Measurements from ENCODE around the gene POLK. TPM values are rescaled to one million over a fixed set of nuclear protein-coding genes. Genes with fewer than 3 reads are reported as not detected.
A peak's percentile ranks its signal among the peaks of the same experiment; 100 is the strongest.

The POLK gene
- total RNA-seq, 1 experiment from 2014 or later, result 30.2 TPM

- peaks cover 31% of the 10 kb centered on the region for H3K4me1 Mint-ChIP-seq (ENCODE audit: insufficient read depth, unreplicated experiment)
- BruUV-seq (replicated peaks), result no TSS peak
- no peaks in the 10 kb centered on the region for H3K27me3 Mint-ChIP-seq (ENCODE audit: insufficient read depth, unreplicated experiment)
These were observed 1.7 kb upstream of the POLK start for GRCh38 chr5:75509956-75510355.

GRCh38 chr5:75510417-75510835 is 1.3 kb upstream of the POLK start:
- TF ChIP-seq CTCF (IDR thresholded peaks at IDR 0.05; ENCODE audit: unreplicated experiment), result no peak
- H3K36me3 Mint-ChIP-seq (ENCODE audit: insufficient read depth, unreplicated experiment), result no peaks in the 10 kb centered on the region
- intact Hi-C loops (cut with micrococcal nuclease), result loop anchor here (2.0 to 5.0 kb wide), 3 partner anchors 57 to 174 kb away; partner anchors contain the start of gene HMGCR
- POLR2A ChIA-PET, result interaction anchor here (0.6 to 5.4 kb wide), 20 partner anchors 11 to 1982 kb away, joined by 3 to 52 read pairs (median 4); partner anchors contain the start of genes HMGCR, POC5 and WDR41
- no peaks in the 10 kb centered on the region for H3K9me3 Mint-ChIP-seq (ENCODE audit: unreplicated experiment)
- H3K27ac Mint-ChIP-seq (ENCODE audit: low read depth, unreplicated experiment), result peak overlapping the region; percentile 96
- no peaks in the 10 kb centered on the region for H3K27me3 Mint-ChIP-seq (ENCODE audit: insufficient read depth, unreplicated experiment)
- BruUV-seq (replicated peaks), result TSS peak; percentile 36
- peak overlapping the region; percentile 79 for H3K4me3 Mint-ChIP-seq (ENCODE audit: unreplicated experiment)
- peak; percentile 41 for DNase-seq (ENCODE audit: unreplicated experiment)
- peaks cover 28% of the 10 kb centered on the region for H3K4me1 Mint-ChIP-seq (ENCODE audit: insufficient read depth, unreplicated experiment)
- CTCF ChIA-PET, result interaction anchor here (1.3 kb wide), 1 partner anchor 77 kb away, joined by 3 read pairs; no protein-coding TSS in a partner anchor

More at GRCh38 chr5:75509956-75510355, 1.7 kb upstream of the POLK start:
- ChIA-PET POLR2A (interaction anchor here (0.6 to 5.4 kb wide), 19 partner anchors 11 to 1982 kb away, joined by 3 to 52 read pairs (median 4); partner anchors contain the start of genes HMGCR, POC5 and WDR41), CTCF (interaction anchor here (0.6 to 1.3 kb wide), 2 partner anchors 77 to 121 kb away, joined by 3 read pairs; no protein-coding TSS in a partner anchor)
- H3K27ac Mint-ChIP-seq (ENCODE audit: low read depth, unreplicated experiment), result peak overlapping the region; percentile 96
- DNase-seq (ENCODE audit: unreplicated experiment), result peak; percentile 29
- H3K4me3 Mint-ChIP-seq (ENCODE audit: unreplicated experiment), result peak overlapping the region; percentile 79
- intact Hi-C loops (cut with micrococcal nuclease), result loop anchor here (2.0 to 5.0 kb wide), 3 partner anchors 57 to 173 kb away; partner anchors contain the start of gene HMGCR
- no peaks in the 10 kb centered on the region for H3K9me3 Mint-ChIP-seq (ENCODE audit: unreplicated experiment)
- no peak for TF ChIP-seq CTCF (IDR thresholded peaks at IDR 0.05; ENCODE audit: unreplicated experiment)
- peaks cover 3% of the 10 kb centered on the region for H3K36me3 Mint-ChIP-seq (ENCODE audit: insufficient read depth, unreplicated experiment)

- Mint-ChIP-seq H3K27me3 (ENCODE audit: insufficient read depth, unreplicated experiment) (no peaks in the 10 kb centered on the region), H3K27ac (ENCODE audit: low read depth, unreplicated experiment) (peak overlapping the region; percentile 96), H3K4me3 (ENCODE audit: unreplicated experiment) (peak overlapping the region; percentile 79), H3K36me3 (ENCODE audit: insufficient read depth, unreplicated experiment) (no peaks in the 10 kb centered on the region), H3K9me3 (ENCODE audit: unreplicated experiment) (no peaks in the 10 kb centered on the region), H3K4me1 (ENCODE audit: insufficient read depth, unreplicated experiment) (peaks cover 28% of the 10 kb centered on the region)
- DNase-seq (ENCODE audit: unreplicated experiment), result peak; percentile 29
- no peak for TF ChIP-seq CTCF (IDR thresholded peaks at IDR 0.05; ENCODE audit: unreplicated experiment)
- POLR2A ChIA-PET, result interaction anchor here (0.6 to 5.4 kb wide), 23 partner anchors 10 to 1981 kb away, joined by 3 to 52 read pairs (median 4); partner anchors contain the start of genes ANKRA2, HMGCR, POC5 and UTP15
- CTCF ChIA-PET, result interaction anchor here (0.6 kb wide), 1 partner anchor 169 kb away, joined by 4 read pairs; no protein-coding TSS in a partner anchor
- intact Hi-C loops (cut with micrococcal nuclease), result loop anchor here (2.0 to 5.0 kb wide), 3 partner anchors 56 to 174 kb away; partner anchors contain the start of gene HMGCR
- no TSS peak for BruUV-seq (replicated peaks)
These were observed 756 bp upstream of the POLK start for GRCh38 chr5:75510836-75511434.

GRCh38 chr5:75512383-75513074 is 838 bp downstream of the POLK start:
- H3K27me3 Mint-ChIP-seq (ENCODE audit: insufficient read depth, unreplicated experiment), result no peaks in the 10 kb centered on the region
- H3K27ac Mint-ChIP-seq (ENCODE audit: low read depth, unreplicated experiment), result peak overlapping the region; percentile 96
- intact Hi-C loops (cut with micrococcal nuclease), result loop anchor here (5.0 kb wide), 2 partner anchors 55 to 170 kb away; no protein-coding TSS in a partner anchor
- CTCF ChIA-PET, result no interaction called here
- H3K9me3 Mint-ChIP-seq (ENCODE audit: unreplicated experiment), result no peaks in the 10 kb centered on the region
- peak; percentile 22 for DNase-seq (ENCODE audit: unreplicated experiment)
- BruUV-seq (replicated peaks), result no TSS peak
- TF ChIP-seq CTCF (IDR thresholded peaks at IDR 0.05; ENCODE audit: unreplicated experiment), result no peak
- peak overlapping the region; percentile 79 for H3K4me3 Mint-ChIP-seq (ENCODE audit: unreplicated experiment)
- POLR2A ChIA-PET, result interaction anchor here (0.6 to 5.4 kb wide), 17 partner anchors 8 to 192 kb away, joined by 3 to 52 read pairs (median 5); partner anchors contain the start of gene HMGCR
- H3K36me3 Mint-ChIP-seq (ENCODE audit: insufficient read depth, unreplicated experiment), result no peaks in the 10 kb centered on the region
- peaks cover 30% of the 10 kb centered on the region for H3K4me1 Mint-ChIP-seq (ENCODE audit: insufficient read depth, unreplicated experiment)
